ENCODE measurements around the gene AK2. TPM values are rescaled to one million over a fixed set of nuclear protein-coding genes. Genes with fewer than 3 reads are reported as not detected.

Gene AK2
- total and polyA plus RNA-seq, 4 donors, result 34.2 to 181 (median 115) TPM

DNA sequence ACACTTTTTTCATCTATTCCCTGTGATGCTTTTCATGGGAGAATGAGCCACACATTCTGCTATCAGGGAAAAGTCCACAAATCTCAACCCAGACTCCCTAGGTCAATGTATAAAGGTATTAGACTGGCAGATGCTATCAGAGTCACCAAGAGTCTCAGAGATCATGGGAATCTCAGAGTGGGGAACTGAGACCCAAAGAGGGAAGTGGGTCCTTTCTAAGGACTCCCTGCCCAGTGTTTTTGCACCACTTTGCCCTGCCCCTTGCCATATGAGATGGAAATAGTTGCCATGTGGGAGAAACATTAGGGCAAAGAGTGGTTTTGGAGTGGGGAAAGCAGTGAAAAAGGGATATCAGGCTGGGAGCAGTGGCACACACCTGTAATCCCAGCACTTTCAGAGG, 25.2 kb upstream of the AK2 start:
- peaks cover 0 to 4% (median 0%) of the 10 kb centered on the region in 4 donors for H3K4me1 ChIP-seq (ENCODE audit: control insufficient read depth in 4 of 4, insufficient read depth in 4 of 4, low read length in 3 of 4)
- no peak for DNase-seq (ENCODE audit: low spot score)
- TF ChIP-seq, protein P1, sequence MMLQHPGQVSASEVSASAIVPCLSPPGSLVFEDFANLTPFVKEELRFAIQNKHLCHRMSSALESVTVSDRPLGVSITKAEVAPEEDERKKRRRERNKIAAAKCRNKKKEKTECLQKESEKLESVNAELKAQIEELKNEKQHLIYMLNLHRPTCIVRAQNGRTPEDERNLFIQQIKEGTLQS (IDR thresholded peaks at IDR 0.05), result no peak
- TF ChIP-seq NR2F2 (IDR thresholded peaks at IDR 0.05) (no peak), RAD21 (IDR thresholded peaks at IDR 0.05) (no peak), JUND (IDR thresholded peaks at IDR 0.05) (no peak), RXRA (IDR thresholded peaks at IDR 0.05) (no peak), YY1 (IDR thresholded peaks at IDR 0.05) (no peak), FOXA2 (IDR thresholded peaks at IDR 0.05) (no peak), GABPA (IDR thresholded peaks at IDR 0.05 in 1 of 2, conservative IDR thresholded peaks at IDR 0.05 in 1 of 2) (no peak), EGR1 (IDR thresholded peaks at IDR 0.05; ENCODE audit: low read depth in 2 of 2) (no peak), FOXA1 (IDR thresholded peaks at IDR 0.05) (no peak)
- TF ChIP-seq, protein P2, sequence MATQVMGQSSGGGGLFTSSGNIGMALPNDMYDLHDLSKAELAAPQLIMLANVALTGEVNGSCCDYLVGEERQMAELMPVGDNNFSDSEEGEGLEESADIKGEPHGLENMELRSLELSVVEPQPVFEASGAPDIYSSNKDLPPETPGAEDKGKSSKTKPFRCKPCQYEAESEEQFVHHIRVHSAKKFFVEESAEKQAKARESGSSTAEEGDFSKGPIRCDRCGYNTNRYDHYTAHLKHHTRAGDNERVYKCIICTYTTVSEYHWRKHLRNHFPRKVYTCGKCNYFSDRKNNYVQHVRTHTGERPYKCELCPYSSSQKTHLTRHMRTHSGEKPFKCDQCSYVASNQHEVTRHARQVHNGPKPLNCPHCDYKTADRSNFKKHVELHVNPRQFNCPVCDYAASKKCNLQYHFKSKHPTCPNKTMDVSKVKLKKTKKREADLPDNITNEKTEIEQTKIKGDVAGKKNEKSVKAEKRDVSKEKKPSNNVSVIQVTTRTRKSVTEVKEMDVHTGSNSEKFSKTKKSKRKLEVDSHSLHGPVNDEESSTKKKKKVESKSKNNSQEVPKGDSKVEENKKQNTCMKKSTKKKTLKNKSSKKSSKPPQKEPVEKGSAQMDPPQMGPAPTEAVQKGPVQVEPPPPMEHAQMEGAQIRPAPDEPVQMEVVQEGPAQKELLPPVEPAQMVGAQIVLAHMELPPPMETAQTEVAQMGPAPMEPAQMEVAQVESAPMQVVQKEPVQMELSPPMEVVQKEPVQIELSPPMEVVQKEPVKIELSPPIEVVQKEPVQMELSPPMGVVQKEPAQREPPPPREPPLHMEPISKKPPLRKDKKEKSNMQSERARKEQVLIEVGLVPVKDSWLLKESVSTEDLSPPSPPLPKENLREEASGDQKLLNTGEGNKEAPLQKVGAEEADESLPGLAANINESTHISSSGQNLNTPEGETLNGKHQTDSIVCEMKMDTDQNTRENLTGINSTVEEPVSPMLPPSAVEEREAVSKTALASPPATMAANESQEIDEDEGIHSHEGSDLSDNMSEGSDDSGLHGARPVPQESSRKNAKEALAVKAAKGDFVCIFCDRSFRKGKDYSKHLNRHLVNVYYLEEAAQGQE (IDR thresholded peaks at IDR 0.05), result no peak
- no peak overlapping the region for H3K9ac ChIP-seq (ENCODE audit: low read depth in 1 of 2, low read length in 2 of 2)
- peaks cover 8 to 23% (median 9%) of the 10 kb centered on the region in 4 donors for H3K9me3 ChIP-seq (ENCODE audit: control insufficient read depth in 4 of 4, low read length in 3 of 4)
- no peaks in the 10 kb centered on the region for H3K27me3 ChIP-seq (ENCODE audit: control insufficient read depth in 4 of 4, insufficient read depth in 4 of 4, low read length in 3 of 4)
- H3K36me3 ChIP-seq (ENCODE audit: control insufficient read depth in 4 of 4, insufficient read depth in 3 of 4, low read depth in 1 of 4, low read length in 3 of 4), result no peaks in the 10 kb centered on the region
- H3K27ac ChIP-seq (ENCODE audit: low read depth in 1 of 2, low read length in 2 of 2), result no peak overlapping the region
- H3K4me3 ChIP-seq (ENCODE audit: low read depth in 1 of 3, low read length in 3 of 3), result no peak overlapping the region

DNA sequence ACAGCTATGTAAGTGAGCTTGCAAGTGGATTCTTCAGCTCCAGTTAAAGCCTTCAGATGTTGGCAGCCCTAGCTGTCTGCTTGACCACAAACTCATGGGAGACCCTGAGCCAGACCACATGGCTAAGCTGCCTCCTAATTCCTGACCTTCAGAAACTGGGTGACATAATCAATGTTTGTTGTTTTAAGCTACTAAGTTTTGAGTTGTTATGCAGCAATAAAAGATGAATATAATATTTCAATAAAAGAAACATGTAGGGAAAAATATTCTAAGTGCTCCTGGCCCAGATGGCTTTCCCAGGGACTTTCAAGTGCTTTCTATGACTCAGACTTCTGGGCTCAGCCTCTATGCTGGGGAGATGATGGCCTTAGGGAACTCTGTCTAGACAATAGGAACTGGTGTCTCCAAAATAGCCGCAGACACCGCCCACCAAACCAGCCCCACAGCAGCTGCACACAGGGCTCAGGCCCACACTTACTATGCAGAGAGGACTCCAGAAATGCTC, 23.9 kb upstream of the AK2 start:
- WGBS, result 92% methylated on average over 2 of the region's 2 CpGs
- DNase-seq (ENCODE audit: low spot score), result no peak
- Histone ChIP-seq H3K4me3 (ENCODE audit: low read depth in 1 of 3, low read length in 3 of 3) (no peak overlapping the region), H3K4me1 (ENCODE audit: control insufficient read depth in 4 of 4, insufficient read depth in 4 of 4, low read length in 3 of 4) (peaks cover 0 to 9% (median 0%) of the 10 kb centered on the region in 4 donors), H3K36me3 (ENCODE audit: control insufficient read depth in 4 of 4, insufficient read depth in 3 of 4, low read depth in 1 of 4, low read length in 3 of 4) (no peaks in the 10 kb centered on the region), H3K9ac (ENCODE audit: low read depth in 1 of 2, low read length in 2 of 2) (no peak overlapping the region), H3K27ac (ENCODE audit: low read depth in 1 of 2, low read length in 2 of 2) (no peak overlapping the region), H3K9me3 (ENCODE audit: control insufficient read depth in 4 of 4, low read length in 3 of 4) (peaks cover 8 to 18% (median 9%) of the 10 kb centered on the region in 4 donors), H3K27me3 (ENCODE audit: control insufficient read depth in 4 of 4, insufficient read depth in 4 of 4, low read length in 3 of 4) (no peaks in the 10 kb centered on the region)
- TF ChIP-seq GABPA (IDR thresholded peaks at IDR 0.05 in 1 of 2, conservative IDR thresholded peaks at IDR 0.05 in 1 of 2) (no peak), FOXA2 (IDR thresholded peaks at IDR 0.05) (no peak), RAD21 (IDR thresholded peaks at IDR 0.05) (no peak), TAF1 (conservative IDR thresholded peaks at IDR 0.05) (no peak), HNF4G (IDR thresholded peaks at IDR 0.05) (no peak), EGR1 (IDR thresholded peaks at IDR 0.05; ENCODE audit: low read depth in 2 of 2) (no peak), HNF4A (conservative IDR thresholded peaks at IDR 0.05) (no peak), YY1 (IDR thresholded peaks at IDR 0.05) (no peak), RXRA (IDR thresholded peaks at IDR 0.05) (no peak)
- TF ChIP-seq, protein P3, sequence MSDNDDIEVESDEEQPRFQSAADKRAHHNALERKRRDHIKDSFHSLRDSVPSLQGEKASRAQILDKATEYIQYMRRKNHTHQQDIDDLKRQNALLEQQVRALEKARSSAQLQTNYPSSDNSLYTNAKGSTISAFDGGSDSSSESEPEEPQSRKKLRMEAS (IDR thresholded peaks at IDR 0.05), result no peak
- TF ChIP-seq, protein P4, sequence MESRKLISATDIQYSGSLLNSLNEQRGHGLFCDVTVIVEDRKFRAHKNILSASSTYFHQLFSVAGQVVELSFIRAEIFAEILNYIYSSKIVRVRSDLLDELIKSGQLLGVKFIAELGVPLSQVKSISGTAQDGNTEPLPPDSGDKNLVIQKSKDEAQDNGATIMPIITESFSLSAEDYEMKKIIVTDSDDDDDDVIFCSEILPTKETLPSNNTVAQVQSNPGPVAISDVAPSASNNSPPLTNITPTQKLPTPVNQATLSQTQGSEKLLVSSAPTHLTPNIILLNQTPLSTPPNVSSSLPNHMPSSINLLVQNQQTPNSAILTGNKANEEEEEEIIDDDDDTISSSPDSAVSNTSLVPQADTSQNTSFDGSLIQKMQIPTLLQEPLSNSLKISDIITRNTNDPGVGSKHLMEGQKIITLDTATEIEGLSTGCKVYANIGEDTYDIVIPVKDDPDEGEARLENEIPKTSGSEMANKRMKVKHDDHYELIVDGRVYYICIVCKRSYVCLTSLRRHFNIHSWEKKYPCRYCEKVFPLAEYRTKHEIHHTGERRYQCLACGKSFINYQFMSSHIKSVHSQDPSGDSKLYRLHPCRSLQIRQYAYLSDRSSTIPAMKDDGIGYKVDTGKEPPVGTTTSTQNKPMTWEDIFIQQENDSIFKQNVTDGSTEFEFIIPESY (IDR thresholded peaks at IDR 0.05), result no peak
- TF ChIP-seq, protein P2 (IDR thresholded peaks at IDR 0.05), result no peak
